ENCODE data around the gene DNAJC21. TPM values are rescaled to one million over a fixed set of nuclear protein-coding genes. Genes with fewer than 3 reads are reported as not detected.
A peak's percentile ranks its signal among the peaks of the same experiment; 100 is the strongest.

DNAJC21 gene
- polyA plus RNA-seq, 3 donors: 8.5 to 10.2 (median 8.6) TPM

DNA sequence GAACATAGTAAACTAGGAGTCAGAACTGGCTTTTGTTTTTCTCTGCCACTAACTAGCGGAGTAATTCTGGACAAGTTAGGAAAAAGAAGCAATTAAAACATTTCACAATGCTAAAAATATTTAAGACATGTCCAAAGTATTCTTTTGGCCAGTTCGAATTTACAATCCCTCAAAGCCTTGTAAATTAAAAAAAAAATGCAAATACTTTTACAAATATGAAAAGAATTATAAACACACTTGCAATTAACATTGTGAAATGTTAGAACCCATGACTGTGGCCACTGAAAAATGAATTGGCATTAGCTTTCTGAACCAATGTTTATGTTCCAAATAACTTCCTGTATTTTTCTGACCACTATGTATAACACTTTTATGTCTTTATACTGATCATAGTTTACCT, 16.3 kb upstream of the DNAJC21 start:
- no peaks in the 10 kb centered on the region for H3K27me3 ChIP-seq (ENCODE audit: control insufficient read depth in 2 of 2, insufficient read depth in 2 of 2, low read length in 2 of 2)
- TF ChIP-seq, protein P1, sequence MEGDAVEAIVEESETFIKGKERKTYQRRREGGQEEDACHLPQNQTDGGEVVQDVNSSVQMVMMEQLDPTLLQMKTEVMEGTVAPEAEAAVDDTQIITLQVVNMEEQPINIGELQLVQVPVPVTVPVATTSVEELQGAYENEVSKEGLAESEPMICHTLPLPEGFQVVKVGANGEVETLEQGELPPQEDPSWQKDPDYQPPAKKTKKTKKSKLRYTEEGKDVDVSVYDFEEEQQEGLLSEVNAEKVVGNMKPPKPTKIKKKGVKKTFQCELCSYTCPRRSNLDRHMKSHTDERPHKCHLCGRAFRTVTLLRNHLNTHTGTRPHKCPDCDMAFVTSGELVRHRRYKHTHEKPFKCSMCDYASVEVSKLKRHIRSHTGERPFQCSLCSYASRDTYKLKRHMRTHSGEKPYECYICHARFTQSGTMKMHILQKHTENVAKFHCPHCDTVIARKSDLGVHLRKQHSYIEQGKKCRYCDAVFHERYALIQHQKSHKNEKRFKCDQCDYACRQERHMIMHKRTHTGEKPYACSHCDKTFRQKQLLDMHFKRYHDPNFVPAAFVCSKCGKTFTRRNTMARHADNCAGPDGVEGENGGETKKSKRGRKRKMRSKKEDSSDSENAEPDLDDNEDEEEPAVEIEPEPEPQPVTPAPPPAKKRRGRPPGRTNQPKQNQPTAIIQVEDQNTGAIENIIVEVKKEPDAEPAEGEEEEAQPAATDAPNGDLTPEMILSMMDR (IDR thresholded peaks at IDR 0.05): no peak
- H3K79me2 ChIP-seq (ENCODE audit: insufficient read depth, low read length): peaks cover 53% of the 10 kb centered on the region
- H3K4me3 ChIP-seq (replicated peaks in 1 of 3; ENCODE audit: low read depth in 2 of 3, low read length in 3 of 3): no peak overlapping the region
- Mint-ChIP-seq H3K4me1 (peaks cover 17% of the 10 kb centered on the region), H3K36me3 (peaks cover 32 to 39% of the 10 kb centered on the region in 2 donors), H3K4me3 (no peak overlapping the region), H3K27ac (no peak overlapping the region), H3K27me3 (ENCODE audit: low read depth in 3 of 3) (no peaks in the 10 kb centered on the region), H3K9me3 (no peaks in the 10 kb centered on the region)
- intact Hi-C loops (cut with micrococcal nuclease): loop anchor here in 1 of 2 donors (10.0 kb wide), 1 partner anchor 1332 kb away; the partner anchor contains the start of gene NADK2
- no peak overlapping the region for H3K4me2 ChIP-seq (replicated peaks; ENCODE audit: extremely low read depth, low read length, poor library complexity, severe bottlenecking)
- H4K20me1 ChIP-seq (ENCODE audit: insufficient read depth, low read length): no peaks in the 10 kb centered on the region
- no CpG with 5 or more reads among the region's 2 CpGs for WGBS (ENCODE audit: insufficient coverage)
- no peaks in the 10 kb centered on the region for H3K9me3 ChIP-seq (replicated peaks in 1 of 2; ENCODE audit: control insufficient read depth in 1 of 2, insufficient read depth in 1 of 2, low read length in 2 of 2)
- no peak overlapping the region for H2AFZ ChIP-seq (ENCODE audit: insufficient read depth, low read depth, low read length, poor library complexity, severe bottlenecking)
- no peak overlapping the region for H3K27ac ChIP-seq (ENCODE audit: low read depth in 1 of 2, low read length in 2 of 2)
- no peak overlapping the region for H3K9ac ChIP-seq (ENCODE audit: insufficient read depth, low read length, poor library complexity, severe bottlenecking)
- DNase-seq: no peak
- peaks cover 15 to 19% of the 10 kb centered on the region in 2 donors for H3K4me1 ChIP-seq (ENCODE audit: control insufficient read depth in 1 of 2, insufficient read depth in 2 of 2, low read length in 2 of 2)
- H3K36me3 ChIP-seq (replicated peaks in 1 of 2; ENCODE audit: control insufficient read depth in 1 of 2, insufficient read depth in 2 of 2, low read length in 2 of 2): peaks cover 29 to 41% of the 10 kb centered on the region in 2 donors

DNA sequence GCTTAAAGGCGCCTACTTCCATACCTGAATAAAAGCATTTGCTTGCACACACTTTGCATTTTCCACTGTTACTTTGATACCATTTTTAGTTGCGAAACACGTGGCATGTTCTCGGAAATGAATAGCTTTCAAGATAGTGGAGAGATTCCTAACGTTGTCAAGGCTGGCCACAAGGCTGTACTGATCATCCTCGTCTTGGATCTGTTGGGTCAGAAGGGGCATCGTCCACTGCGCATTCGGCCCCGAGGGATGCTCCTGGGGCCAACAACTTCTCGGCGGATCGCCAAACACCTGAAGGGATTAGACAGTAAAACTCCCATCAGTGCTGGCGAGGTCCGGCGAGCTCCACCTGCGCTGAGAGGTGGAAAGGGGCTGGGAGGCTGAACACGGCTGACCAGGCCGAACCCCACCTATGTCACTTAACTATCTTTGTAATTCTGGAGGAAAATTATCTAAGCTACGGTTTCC, 14.7 kb upstream of the DNAJC21 start:
- peaks cover 67% of the 10 kb centered on the region for H3K79me2 ChIP-seq (ENCODE audit: insufficient read depth, low read length)
- WGBS (ENCODE audit: insufficient coverage): 4% methylated on average over 10 of the region's 20 CpGs
- Mint-ChIP-seq H3K4me1 (peaks cover 17% of the 10 kb centered on the region), H3K36me3 (peaks cover 22 to 34% of the 10 kb centered on the region in 2 donors), H3K27me3 (ENCODE audit: low read depth in 3 of 3) (no peaks in the 10 kb centered on the region), H3K27ac (no peak overlapping the region), H3K4me3 (no peak overlapping the region), H3K9me3 (no peaks in the 10 kb centered on the region)
- H3K27ac ChIP-seq (ENCODE audit: low read depth in 1 of 2, low read length in 2 of 2): peak overlapping the region; percentile 69 to 86
- H3K9me3 ChIP-seq (replicated peaks in 1 of 2; ENCODE audit: control insufficient read depth in 1 of 2, insufficient read depth in 1 of 2, low read length in 2 of 2): no peaks in the 10 kb centered on the region
- intact Hi-C loops (cut with micrococcal nuclease): loop anchor here in 1 of 2 donors (5.0 to 10.0 kb wide), 2 partner anchors 1238 to 1330 kb away; partner anchors contain the start of genes LMBRD2, NADK2 and SKP2
- peaks cover 23 to 25% of the 10 kb centered on the region in 2 donors for H3K36me3 ChIP-seq (replicated peaks in 1 of 2; ENCODE audit: control insufficient read depth in 1 of 2, insufficient read depth in 2 of 2, low read length in 2 of 2)
- peaks cover 15 to 19% of the 10 kb centered on the region in 2 donors for H3K4me1 ChIP-seq (ENCODE audit: control insufficient read depth in 1 of 2, insufficient read depth in 2 of 2, low read length in 2 of 2)
- peak overlapping the region; percentile 83 for H3K9ac ChIP-seq (ENCODE audit: insufficient read depth, low read length, poor library complexity, severe bottlenecking)
- TF ChIP-seq, protein P1 (IDR thresholded peaks at IDR 0.05): no peak
- H3K4me2 ChIP-seq (replicated peaks; ENCODE audit: extremely low read depth, low read length, poor library complexity, severe bottlenecking): peak overlapping the region; percentile 96
- peak in 1 of 3 donors; percentile 8 for DNase-seq
- no peaks in the 10 kb centered on the region for H3K27me3 ChIP-seq (ENCODE audit: control insufficient read depth in 2 of 2, insufficient read depth in 2 of 2, low read length in 2 of 2)
- H4K20me1 ChIP-seq (ENCODE audit: insufficient read depth, low read length): no peaks in the 10 kb centered on the region
- H3K4me3 ChIP-seq (replicated peaks in 1 of 3; ENCODE audit: low read depth in 2 of 3, low read length in 3 of 3): peak overlapping the region; percentile 87 to 96 (median 94)
- peak overlapping the region; percentile 96 for H2AFZ ChIP-seq (ENCODE audit: insufficient read depth, low read depth, low read length, poor library complexity, severe bottlenecking)

All from CD14-positive monocyte (primary cell).